GM18867 (cell line): Measurements from ENCODE around the gene KLHL29.

Experiments
- ATAC-seq: cut with Tn5 transposase; IDR thresholded peaks from one replicate; pipeline ENCODE4 v1.9.1; 2021; ENCODE audit warnings: mild to moderate bottlenecking, moderate library complexity; ENCODE audit not compliant: unreplicated experiment

KLHL29 gene

DNA sequence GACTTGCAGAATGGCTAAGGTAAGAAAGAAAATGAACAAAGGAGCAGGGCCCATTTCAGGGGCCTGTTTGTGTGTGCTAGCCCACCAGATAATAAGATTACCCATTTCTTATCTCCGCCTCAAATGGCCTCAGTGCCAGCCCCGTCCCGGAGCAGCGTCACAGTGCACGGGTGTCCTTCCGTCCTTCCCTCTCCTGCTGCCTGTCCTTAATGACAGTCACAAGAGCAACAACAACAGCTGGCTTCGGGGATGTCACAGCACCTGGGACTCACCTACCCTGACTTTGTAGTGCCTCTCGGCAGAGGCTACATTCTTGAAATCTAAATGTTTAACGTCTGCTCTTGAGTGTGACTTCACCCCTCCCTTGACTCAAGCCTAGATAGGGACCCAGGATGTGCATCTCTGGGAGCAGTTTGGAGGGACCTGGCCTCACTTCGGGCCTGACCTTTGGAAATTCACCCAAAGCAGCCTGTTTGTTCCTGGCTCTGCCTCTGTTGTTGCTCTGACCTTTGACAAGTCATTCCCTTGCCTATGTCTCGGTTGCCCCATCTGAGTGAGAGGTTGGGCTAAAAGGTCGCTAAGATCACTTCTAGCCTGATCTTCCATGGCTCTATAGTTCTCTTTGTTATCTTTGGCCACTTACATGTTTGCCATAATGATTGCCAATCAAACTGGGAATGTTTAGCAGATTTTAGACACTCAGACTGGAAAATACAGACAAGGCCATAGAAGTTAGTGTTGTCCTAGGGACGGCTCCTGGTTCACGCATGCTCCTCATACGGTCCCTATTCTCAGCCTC, 122.5 kb downstream of the KLHL29 start:
- ATAC-seq: no peak

GRCh38 chr2:23508066-23508390, 123.0 kb downstream of the KLHL29 start:
- ATAC-seq: no peak

DNA sequence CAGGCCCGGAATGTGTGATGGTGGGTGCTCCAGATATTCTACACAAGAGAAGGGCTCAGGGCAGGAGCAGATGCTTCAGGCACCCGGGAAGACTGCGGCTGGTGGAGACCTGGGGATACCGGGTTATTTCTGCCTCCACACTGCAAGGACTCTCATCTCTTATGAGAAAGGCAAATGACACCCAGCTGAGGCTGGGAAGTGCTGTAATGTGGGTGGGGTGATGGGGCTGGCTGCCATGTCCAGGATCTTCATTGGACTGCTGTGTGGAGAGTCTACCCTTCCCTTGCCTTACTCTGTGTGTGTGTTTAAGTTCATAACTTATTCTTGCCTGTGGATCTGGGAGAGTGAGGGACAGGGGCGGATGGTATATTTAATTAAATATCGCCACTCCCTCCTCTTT, 124.1 kb downstream of the KLHL29 start:
- ATAC-seq: no peak

DNA sequence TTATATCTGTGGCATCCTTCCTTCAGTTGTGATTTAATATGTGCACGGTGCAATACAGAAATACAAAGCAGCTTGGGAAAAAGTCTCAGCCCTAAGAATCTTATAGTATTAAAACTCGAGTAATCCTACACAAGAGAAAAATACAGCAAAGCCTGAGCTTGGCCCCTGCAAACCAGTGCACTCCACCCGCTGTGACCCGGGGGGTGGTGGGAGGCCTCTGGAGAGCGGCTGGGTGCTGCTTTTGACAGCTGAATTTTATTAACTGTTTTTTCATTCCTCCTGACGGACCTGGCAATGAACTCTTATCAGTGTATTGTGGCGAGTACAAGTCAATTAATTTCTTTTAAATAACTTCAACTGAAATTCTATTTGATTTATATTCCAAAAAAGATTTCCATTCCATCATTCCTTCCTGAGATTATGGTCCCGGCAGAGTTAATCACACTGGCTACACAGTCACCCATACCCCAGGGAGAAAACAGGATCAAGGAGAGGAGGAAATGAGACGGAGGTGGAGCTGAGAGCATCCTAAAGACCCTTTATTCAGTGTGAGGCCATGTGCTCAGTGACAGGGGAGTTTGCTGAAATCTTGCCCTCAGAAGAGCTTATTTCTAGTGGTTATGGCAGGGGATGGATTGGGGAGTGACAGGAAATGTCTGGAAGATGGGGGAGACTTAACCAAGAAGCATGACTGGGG, 124.8 kb downstream of the KLHL29 start:
- no peak for ATAC-seq

- no peak for ATAC-seq
Observed at GRCh38 chr2:23510471-23510870, 125.5 kb downstream of the KLHL29 start.

DNA sequence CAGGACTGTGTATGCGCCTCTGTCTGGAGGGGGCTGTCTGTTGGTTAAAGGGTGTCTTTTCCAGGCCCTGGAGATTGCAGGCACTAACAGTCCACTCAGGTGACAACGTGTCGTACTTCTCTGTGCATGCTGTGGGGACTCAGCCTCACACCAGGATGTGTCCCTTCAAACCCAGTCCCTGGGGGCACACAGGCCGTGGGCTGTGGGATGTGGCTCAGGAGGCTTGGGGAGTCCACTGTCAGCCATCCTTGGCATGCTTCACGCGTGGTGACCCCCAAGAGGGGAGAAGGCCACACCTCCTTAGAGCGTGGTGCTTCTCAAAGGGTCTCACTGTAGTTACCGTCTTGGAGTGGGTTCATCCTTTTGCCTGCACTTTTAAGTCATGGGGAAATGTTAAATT, 127.8 kb downstream of the KLHL29 start:
- ATAC-seq: no peak

GRCh38 chr2:23513245-23513871, 128.4 kb downstream of the KLHL29 start:
- ATAC-seq: no peak

DNA sequence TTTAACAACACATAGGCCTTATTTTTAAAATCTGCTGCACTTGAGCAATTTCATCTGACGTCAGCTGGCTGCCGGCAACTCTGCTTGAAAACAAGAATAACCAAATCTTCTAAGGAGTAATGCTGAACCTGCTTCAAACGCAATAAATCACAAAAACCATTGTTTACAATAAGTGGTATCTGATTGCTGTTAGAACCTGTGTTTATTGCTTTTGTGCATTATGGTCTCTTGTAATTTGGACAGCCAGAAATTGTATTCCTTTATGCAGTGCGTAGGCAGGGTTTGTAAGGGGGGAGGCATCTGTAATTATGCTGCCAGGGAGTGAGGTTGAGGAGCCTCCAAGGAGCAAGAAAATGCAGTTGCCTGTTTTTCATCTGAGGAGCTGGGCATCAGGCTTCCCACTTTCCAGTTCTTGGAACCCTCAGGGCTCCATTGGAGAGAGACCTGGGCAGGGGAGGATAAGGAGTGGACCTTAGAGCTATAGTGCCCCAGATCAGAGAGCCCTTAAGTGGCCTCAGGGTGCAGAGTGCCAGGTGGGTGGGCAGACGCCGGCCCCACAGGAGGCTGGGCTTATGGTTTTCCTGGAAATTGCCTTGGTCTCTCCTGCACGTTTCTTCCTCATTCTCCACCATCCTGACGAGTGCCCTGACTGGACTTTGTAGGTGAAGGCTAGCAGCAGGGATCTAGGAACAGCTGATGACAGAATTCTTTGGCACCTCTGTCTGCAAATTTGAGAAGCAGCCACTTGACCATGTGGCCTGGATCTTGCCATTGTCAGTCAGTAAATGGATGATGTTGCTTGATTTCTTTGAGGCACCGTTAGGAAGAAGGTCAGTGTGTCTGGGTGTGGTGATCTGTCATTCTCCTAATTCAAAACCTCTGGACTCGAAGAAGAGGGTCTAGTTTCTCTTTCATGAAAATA, 129.2 kb downstream of the KLHL29 start:
- ATAC-seq: no peak

- no peak for ATAC-seq
Observed at GRCh38 chr2:23516520-23517256, 131.7 kb downstream of the KLHL29 start.

- ATAC-seq: no peak
Observed at GRCh38 chr2:23518481-23519333, 133.7 kb downstream of the KLHL29 start.

DNA sequence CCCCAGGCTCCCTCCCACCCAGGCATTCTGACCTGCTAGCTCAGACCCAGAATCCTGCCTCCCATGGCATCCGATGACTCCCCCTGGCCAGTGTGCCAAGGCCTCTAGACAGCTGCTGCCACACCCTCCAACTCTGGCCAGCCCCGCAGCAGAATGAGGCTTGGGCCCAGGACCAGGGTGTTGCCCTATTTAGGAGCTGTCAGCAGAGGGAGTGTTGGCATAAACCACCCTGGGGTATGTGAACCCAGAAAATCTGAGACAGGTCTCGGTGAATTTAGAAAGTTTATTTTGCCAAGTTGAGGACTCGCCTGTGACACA, 134.3 kb downstream of the KLHL29 start:
- no peak for ATAC-seq

DNA sequence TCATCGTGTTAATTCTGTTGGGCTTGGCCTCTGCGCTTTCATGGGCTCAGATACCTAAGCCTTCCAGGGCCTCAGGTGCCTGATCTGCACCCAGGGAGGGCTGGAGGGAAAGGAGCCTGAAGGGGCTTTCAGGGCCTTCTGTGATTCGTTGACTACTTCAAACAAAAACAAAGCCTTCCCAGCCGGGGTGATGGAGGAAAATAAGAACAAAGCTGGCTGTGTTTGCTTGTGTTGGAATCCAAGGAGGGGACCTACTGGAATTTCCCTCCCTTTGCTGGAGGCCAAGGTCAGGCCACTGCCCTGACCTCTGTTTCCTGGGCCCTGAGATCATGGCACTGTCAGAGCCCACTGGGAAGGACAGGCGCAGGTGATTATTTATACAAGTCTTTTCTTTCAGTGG, 135.3 kb downstream of the KLHL29 start:
- no peak for ATAC-seq

DNA sequence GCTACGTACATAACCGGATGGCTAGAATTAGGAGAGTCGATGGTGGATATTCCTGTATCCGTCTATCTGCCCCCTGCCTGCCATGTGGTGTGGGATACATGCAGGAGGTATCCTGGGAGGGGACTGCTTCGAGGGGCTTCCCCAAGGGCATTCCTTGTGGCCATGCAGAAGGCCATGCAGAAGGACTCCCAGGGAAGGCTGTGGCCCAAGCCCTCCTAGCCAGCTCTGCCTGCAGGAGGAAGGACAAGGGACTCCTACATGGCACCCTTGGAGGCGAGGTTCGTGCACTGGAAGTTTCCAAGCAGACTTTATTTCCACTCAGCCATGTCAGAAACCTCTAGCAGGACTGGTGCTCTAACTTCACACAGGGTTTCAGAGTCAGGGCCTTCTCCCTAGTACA, 136.1 kb downstream of the KLHL29 start:
- no peak for ATAC-seq

DNA sequence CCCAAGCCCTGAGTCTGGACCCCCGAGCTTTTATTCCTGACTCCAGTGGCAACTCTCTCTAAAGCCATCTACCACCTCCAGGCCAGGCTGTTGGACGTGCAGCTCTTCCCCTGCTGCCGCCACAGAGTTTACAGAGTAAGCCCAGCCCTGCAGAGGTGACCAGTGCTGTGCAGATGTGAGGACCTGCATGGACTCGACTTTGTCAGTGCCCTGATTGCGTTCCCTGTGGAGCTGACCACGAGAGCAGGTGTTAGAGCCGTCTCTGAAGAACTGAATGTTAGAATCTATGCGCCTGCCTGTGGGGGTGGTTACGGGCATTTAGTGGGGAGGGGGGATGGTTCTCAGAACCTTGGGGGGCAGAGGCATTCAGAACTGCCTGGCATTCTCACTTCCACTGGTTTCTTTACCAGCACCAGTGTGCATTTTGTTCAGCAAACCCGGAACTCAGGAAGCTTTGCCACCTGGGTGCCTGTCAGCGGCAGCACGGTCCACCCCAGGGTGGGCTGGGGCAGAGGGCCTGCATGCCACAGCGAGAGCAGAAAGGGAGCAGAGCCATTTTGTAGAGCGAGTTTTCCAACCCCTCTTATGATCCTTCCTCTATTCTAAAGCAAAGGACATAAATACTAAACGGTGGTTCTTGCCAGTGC, 137.9 kb downstream of the KLHL29 start:
- ATAC-seq: no peak

GRCh38 chr2:23523373-23524260, 138.6 kb downstream of the KLHL29 start:
- no peak for ATAC-seq

DNA sequence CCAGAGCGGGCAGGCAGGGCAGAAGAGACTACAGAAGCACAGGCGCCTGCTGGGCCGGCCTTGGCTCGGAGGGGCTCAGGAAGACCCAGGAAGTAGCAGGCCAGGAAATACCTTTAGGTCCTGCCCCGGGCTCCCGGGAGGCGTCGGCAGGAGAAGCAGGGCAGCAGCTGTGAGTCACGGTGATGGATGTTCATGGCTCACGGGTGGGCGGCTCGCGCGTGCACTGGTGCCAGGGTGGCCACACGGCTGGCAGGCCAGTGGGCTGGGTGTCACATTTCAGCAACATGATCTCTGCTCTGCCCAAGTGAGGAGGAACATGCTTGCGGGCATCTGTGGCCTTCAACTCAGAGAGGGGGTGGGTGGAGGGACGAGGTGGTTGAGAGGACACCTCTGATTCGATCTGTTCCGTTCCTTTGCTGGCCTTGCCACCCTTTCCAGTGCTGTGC, 139.3 kb downstream of the KLHL29 start:
- ATAC-seq: no peak

DNA sequence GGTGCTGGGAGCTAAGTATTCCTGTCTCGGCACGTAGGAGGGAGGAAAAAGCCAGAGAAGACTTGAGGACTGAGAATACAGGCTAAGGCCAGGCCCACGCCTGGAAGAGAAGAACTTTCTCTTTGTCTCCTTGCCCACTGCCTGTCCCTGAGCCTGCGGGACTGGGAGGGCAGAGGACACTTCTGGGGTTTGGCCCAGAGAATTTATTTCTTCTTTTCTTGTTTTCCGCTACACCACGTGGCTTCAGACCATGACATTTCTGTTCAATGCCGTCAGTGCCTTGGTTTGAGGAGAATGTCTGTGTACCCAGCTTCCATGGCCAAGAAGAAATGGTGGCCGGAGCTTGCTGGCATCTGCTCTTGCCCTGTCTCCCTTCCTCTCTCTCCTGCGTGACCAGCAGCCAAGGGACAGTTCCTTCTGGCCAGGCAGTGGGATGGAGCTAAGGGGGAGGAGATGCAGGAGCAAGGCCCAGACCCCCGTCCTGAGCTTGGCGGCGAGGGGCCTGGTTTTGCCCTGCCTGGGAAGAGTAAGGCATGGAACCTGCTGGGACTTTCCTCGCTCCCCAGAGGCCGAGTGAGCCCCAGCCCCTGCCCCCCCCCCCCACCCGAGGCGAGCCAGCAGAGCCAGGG, 140.3 kb downstream of the KLHL29 start:
- no peak for ATAC-seq

DNA sequence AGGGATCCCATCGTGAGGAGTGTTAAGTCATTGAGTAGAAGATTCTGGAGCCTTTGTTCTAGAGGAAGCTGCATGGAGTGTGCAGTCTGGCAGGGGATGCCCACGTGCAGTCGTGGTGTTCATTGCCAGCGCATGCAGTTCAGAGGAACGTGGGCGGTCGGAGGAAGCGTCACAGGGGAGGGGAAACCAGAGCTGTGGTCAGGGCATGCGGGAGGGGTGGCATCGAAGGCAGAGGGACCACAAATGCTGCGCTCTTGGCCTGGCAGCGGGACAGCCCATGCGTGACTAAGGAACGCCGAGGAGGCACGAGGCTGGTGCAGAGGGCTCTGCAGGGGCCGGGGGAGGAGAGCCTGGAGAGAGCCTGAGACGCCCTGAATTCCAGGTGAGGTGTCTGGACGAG, 141.1 kb downstream of the KLHL29 start:
- no peak for ATAC-seq
